Activated T-cell treated with anti-CD3 and anti-CD28 coated beads for 4 hours (primary cell): ENCODE measurements around the gene NTN1.

Source experiments
- DNase-seq: peaks from one replicate; pipeline ENCODE4 v3.0.0-alpha.2; 2020

NTN1 gene

DNA sequence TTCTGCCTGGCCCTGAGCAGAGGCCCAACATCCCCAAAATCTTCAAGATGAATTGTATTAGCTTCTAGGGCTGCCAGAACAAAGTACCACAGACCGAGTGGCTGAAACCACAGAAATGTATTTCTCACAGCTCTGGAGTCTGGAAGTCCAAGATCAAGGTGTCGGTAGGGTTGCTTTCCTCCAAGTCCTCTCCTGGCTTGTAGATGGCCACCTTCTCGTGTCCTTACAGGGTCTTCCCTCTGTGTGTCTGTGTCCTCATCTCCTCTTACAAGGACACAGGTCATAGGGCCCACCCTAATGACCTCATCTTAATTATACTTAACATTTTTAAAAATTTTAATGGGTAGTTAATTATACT, 215.7 kb downstream of the NTN1 start:
- DNase-seq, result no peak

DNA sequence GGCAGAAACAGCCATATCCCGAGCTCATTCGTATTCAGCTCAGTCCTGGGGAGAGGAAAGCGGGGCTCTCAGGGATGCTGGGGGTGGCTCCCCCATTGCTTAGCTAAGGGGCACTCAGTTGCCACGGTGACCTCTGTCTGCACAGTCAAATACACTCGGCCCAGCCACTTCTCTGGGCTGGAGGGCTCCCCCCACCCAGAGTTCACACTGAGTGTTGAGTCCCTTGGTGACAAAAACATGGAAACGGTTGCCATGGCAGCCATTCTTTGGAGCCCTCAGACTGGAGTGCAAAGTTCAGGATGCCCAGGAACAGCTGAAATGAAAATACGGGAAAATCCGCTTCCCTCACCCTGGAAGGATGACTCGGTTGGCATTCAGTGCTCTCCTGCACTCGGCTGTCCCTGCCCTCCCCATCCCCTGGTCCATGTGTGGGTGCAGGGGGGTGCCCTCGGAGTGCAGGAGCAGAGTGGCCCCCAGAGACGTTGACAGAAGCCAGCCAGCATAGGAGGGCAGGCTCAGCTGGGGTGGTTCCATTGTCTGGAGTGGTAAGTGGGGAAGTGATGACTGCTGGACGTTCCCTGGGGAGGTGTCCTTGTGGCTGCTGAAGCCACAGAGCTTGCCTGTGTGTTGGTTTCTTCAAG, 216.5 kb downstream of the NTN1 start:
- DNase-seq, result no peak

DNA sequence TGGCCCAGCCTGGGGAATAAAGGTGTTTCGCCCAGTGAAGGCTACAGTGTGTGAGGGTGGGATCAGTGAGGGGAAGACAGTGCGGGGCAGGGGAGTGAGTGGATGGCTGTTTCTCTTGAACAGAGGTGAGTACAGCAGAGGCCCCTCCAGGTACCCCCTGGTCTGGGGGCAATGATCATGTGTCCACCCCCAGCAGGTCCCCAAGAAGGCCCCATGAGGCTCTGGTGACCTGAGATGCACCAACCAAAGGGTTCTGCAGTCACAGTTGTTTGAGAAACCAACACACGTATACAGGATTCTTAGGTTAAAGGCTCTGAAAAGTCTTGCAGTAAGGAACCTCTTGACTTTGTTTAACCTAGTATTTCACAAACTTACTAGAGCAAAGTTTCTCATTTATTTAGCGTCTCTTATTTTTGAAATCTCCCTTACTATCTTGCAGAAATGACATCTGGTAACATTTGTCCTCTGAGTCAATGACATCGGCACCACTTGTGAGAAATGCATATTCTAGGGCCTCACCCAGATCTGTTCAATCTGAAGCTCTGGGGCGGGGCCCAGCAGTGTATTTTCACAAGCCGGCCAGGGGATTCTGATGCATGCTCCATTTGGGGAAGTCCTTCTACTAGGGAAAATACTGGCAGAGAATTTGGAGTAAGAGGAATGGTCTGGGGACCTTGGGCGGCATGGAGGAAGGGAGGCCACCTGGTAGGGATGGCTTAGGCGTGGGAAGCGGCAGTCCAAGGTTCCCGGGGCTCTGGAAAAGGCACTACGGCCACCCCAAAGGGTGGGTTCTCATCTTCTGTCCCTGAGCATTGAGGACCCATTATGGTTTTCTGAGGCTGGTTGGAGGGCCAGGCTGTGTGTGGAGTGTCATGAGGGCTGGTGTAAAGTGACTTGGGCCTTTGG, 217.3 kb downstream of the NTN1 start:
- DNase-seq, result no peak

GRCh38 chr17:9239246-9239792, 218.0 kb downstream of the NTN1 start:
- no peak for DNase-seq

DNA sequence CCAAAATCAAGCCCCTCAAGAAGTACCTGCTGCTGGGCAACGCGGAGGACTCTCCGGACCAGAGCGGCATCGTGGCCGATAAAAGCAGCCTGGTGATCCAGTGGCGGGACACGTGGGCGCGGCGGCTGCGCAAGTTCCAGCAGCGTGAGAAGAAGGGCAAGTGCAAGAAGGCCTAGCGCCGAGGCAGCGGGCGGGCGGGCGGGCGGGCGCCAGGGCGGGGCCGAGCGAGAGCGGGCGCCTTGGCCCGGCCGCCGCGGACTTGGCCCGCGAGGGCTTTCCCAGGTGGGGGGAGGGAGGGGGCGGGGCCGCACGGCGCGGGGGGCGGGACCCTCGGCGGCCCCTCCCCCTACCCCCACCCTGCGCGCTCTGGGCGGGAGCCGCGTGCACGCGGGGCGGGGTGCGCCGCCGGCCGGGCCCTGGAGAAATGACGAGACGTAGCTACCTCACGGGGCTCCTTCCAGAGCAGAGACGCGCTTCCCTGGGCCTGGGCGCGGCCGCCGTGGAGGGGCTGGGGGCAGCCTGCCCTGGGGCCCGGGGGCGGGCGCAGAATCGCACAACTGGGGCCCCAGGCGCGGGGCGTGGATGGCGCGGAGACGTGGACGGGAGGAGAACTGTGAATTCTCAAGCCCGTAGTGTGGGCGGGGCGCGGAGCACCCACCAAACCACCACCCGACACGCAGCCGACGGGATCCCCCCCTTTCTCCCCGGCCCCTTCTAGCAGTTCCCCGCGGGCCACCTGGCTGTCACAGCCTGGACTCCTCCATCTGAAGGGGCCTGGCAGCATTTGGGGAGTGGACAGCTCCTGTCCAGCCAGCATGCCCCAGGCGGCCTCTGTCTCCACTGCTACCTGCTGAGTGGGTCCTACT, 218.7 kb downstream of the NTN1 start:
- DNase-seq, result peak; percentile 49

DNA sequence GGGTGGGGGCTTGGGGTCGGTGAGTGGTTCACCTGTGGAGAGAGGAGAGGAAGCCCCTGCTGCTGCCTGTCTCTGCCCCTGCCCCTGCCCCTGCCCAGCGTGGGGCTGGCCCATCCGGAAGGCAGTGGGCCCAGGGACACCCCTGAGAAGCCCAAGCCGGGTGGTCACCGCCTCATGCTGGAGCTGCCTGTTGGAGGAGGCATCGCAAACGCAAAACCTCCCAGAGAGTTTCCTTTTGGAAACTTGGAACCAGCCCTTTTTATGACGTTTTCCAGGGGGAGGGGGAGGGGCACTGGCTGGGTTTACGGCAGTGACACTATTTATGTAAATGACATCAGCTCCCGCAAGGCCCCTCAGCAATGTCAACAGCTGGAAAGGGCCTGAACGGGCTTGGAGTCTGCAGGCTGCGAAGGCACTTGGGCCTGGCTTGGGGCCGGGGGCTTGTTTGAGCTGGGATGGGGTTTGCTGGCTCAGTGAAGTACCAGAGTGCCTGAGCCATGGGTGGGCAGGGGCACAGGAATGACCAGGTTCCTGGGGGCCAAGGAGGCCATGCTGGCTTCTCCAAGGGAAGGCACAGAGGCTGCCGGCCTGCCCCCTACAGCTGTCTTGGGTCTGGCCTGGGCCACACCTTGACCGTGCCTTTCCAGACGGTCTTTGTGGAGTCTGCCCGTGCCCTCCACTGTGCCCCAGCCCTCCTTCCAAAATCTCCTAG, 219.5 kb downstream of the NTN1 start:
- no peak for DNase-seq

DNA sequence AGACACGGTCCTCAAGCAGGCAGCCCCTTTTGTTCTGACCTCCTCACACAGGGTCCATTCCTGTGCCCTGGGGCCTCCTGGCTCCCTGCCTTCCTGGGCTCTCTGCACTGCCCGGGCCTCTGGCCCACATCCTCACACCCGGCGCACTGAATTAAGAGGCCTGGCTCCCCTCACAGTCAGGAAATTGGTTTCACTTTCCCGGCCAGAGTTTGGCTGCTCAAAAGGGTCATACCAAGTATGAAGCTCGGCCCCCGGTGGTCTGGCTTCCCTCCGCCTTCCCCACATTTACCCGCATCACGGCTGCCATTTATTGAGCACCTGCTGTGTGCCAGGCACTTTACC, 220.0 kb downstream of the NTN1 start:
- no peak for DNase-seq

GRCh38 chr17:9241774-9242496, 220.6 kb downstream of the NTN1 start:
- no peak for DNase-seq

GRCh38 chr17:9242497-9242881, 221.2 kb downstream of the NTN1 start:
- no peak for DNase-seq

GRCh38 chr17:9242983-9243382, 221.7 kb downstream of the NTN1 start:
- no peak for DNase-seq

GRCh38 chr17:9244066-9245052, 223.0 kb downstream of the NTN1 start:
- DNase-seq, result no peak

- DNase-seq, result no peak
Observed at GRCh38 chr17:9247401-9247938, 226.2 kb downstream of the NTN1 start.

DNA sequence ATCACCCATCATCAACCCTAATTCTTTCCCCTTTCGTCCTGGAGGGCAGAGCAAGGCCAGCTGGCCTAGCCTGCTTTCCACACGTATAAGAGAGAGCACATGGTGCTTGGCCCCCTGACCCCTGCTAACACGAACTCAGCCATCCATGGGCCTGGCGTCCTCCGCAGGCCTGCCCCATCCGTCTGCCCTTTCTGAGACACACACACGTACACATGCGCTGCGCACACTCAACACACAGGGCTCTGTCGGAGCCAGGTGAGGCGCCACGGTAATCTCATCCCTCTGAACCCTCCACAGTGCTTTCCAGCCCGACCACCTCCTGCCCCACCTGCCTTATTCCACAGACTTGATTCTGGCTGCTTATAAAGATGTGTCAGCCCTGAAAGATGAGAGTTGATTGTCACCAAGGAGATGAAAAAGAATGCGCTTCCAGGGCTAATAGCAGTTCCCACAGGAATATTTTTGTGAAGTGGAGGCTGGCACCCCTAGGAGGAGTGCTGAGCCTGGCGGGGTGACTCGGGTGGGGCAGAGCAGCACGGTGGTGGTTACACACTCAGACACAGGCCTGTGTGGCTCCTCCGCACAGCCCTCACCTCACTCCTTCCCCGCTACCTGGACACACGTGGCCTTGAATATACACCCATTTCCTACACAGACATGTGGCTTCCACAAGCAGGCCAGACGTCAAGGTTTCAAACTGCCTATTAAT, 228.1 kb downstream of the NTN1 start:
- DNase-seq, result no peak

DNA sequence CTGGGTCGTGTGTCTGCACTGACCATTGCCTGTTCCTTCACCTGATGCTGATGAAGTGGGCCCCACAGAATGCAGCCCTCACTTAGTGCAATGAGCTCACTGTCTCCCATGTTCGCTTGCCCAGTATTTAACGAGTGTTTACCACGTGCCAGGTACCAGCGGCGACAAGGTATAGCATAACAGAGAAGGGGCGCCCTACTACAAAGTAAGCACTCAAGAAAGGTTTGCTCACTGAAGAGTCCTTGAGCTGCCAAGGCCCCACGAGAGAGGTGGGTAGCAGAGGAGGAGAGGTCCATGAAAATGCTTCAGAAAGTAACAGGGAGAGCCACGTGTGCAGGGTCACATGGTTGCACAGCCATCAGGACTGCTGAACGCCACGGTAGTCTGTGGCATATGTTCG, 230.0 kb downstream of the NTN1 start:
- DNase-seq, result no peak

- no peak for DNase-seq
Observed at GRCh38 chr17:9253308-9253707, 232.0 kb downstream of the NTN1 start.

- no peak for DNase-seq
Observed at GRCh38 chr17:9254841-9255240, 233.5 kb downstream of the NTN1 start.

DNA sequence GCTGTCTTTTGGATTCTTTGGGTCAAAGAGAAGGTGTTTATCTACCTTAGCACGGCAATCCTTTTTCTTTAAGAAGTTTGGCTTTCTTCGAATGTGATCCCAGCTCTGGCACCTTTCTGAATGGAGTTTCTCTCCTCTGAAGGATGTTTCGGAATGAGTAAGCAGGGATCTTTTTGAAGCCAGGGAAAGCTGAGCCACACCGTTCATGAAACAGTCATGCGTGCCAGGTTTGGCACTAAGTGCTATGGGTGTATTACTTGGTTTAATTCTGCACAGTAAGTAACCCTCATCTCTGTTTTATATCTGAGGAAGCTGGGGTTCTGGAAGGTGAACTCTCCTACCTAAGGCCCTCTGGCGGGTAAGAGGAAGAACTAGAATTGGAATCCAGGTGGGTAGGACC, 234.5 kb downstream of the NTN1 start:
- DNase-seq, result no peak

- DNase-seq, result no peak
Observed at GRCh38 chr17:9256361-9256750, 235.0 kb downstream of the NTN1 start.

- no peak for DNase-seq
Observed at GRCh38 chr17:9256751-9257629, 235.7 kb downstream of the NTN1 start.
